GOT3 (cell line): ENCODE data around the gene OVOL1.
"Not testable (repeated sequence)": the region's sequence is repeated elsewhere in the genome, so short reads cannot be mapped to it uniquely, and the experiment has no call there.

Source experiments
- DNase-seq: peaks from one replicate; lab custom pipeline; 2025; ENCODE audit warnings: mixed read lengths; lab: John Stamatoyannopoulos, UW

OVOL1 gene

DNA sequence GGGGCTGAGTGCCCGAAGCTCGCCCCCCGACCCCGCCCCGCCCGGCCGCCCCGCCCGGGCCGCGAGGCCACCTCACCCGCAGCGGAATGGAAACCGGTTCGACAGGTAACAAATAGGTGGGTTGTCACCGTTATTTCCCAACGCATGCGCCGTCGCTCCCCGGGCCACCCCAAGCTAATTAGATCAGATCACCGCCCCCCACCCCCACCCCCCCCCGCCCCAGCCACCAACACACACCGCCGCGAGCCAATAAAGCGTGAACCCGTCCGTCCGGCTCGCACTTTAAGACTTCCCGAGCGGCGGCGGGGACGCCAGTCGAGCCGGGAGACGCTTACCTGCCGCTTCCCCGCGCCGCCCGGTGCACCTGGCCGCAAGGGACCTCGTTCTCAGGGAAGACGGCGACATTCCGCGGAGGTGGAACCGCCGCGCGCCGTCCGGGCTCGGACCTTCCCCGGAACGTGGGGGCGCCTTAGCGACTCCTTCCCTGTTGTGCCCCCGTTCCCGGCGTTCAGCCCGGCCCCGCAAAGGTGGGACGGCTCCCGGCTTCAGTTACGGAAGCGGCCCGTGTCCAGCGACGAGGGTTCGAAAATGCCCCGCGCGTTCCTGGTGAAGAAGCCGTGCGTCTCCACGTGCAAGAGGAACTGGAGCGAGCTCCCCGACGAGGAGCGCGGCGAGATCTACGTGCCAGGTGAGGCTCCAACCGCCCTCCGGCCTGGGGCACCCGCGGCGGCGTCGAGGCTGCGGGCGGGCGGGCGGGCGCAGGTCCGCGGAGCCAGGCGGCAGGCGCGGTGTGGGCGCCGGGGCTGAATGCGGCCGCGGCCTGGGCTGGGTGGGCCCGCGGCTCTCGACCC, at the start of gene OVOL1:
OVOL1 (plus strand) TSS at position 278 of the 851 bp plus-strand sequence; CDS start at position 589, 311 bp downstream.
- DNase-seq = no peak

DNA sequence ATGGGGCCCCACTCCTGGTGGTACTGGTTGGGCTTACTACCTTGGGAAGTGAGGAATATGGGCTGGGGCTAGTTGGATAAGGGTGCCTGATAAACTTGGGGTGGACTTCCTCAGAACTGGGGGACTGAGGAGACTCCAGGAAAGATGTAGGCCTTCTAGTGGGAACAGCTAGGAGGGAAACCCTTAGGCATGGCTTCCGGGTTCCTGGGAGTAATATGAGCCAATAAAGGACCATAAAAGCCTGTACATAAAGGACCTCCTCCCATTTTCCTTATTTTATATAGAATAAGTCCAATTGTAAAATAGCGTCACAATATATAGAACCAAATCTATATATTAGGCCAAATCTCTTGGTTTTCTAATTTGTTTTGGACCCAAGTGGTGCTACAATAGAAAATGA, 47.8 kb upstream of the OVOL1 start:
- no peak for DNase-seq

DNA sequence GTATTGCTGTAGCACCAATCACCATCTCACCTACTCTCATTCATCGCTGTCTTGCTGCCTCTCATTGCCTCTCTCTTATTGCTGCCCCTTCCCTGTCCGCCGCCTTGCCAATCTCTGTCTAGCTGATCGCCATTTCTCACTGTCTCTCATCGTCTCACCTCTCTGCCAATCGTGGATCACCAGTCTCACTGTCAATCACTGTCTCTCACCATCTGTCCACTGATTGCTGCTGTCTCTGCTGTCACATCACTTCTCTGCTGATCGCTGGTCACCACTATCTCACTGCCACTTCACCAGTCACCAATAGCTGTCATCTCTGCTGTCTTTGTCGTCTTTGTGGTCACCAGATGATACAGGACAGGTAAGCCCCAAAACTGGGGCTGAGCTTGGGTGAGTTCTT, 45.7 kb upstream of the OVOL1 start:
- DNase-seq = no peak

DNA sequence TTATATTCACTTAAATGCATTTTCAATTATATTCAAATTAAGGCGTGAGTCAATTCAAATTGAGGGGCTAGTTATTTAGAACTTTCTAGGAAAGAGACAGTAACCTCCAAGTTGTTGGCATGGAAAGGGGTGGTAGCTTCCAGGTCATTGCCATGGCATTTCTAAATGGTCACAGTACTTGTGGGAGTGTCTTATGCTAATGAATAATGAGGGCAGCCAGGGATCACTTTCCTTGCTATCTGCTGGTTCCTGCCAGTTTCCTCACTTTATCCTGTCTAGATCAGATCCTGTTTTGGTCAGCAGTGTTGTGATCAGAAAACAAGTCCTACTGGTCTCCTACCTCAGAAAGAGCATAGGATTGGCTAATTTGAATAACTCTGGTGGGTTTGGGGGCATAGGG, 44.5 kb upstream of the OVOL1 start:
- no peak for DNase-seq

DNA sequence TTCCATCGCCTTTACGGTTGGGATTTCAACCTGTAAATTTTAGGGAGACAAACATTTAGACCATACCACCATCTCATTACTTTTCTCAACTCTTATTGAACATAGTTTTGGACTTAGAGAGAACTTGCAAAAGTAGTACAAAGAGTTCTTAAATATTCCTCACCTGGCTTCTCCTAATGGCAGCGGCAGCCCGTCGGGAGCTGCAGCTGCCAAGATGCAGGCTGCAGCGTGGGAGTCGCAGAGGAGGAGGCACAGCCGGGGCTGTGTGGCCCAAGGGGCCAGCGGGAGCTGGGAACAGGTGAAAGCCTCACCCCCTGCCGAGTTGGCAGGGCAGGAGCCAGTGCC, 43.2 kb upstream of the OVOL1 start:
- DNase-seq = no peak

DNA sequence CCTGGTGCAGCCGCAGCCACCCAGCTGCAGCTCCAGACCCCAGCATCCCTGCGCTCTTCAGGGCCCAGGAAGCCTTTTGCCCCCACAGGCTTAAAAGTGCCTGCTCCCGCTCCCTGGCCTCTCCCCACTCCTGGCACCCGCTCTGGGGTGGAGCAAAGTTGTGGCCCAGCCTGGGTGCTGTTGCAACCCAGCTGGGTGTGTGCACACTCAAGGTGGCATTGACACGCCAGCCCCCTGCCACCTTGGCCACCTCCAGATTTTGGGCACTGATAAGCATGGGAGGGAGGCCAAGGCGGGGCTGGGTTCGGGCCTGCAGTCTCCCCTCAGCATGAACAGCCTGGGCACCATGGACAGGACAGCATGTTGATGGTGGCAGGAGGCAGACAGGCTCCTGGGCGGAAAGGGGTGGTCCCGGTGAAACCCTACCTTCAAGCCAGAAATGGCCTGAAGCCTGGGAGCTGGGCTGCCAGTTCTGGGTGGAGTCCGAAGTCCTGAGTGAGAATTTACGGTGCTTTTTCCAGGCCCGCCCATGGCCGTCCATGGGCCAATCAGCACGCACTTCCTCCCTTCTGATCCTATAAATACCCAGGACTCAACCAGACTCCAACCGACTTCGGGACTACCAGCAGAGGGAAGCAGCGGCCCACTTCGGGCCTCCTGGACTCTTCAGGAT, 42.7 kb upstream of the OVOL1 start:
- no peak for DNase-seq

GRCh38 chr11:65744699-65745042, 42.2 kb upstream of the OVOL1 start:
- DNase-seq = no peak

GRCh38 chr11:65745049-65745448, 41.8 kb upstream of the OVOL1 start:
- DNase-seq = no peak

DNA sequence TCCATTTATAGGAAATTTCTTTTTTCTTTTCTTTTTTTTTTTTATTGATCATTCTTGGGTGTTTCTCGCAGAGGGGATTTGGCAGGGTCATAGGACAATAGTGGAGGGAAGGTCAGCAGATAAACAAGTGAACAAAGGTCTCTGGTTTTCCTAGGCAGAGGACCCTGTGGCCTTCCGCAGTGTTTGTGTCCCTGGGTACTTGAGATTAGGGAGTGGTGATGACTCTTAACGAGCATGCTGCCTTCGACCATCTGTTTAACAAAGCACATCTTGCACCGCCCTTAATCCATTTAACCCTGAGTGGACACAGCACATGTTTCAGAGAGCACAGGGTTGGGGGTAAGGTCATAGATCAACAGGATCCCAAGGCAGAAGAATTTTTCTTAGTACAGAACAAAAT, 24.7 kb upstream of the OVOL1 start:
- not testable (repeated sequence) for DNase-seq

DNA sequence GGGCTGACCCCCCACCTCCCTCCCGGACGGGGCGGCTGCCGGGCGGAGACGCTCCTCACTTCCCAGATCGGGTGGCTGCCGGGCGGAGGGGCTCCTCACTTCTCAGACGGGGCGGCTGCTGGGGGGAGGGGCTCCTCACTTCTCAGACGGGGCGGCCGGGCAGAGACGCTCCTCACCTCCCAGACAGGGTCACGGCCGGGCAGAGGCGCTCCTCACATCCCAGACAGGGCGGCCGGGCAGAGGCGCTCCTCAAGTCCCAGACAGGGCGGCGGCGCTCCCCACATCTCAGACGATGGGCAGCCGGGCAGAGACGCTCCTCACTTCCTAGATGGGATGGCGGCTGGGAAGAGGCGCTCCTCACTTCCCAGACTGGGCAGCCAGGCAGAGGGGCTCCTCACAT, 24.0 kb upstream of the OVOL1 start:
- DNase-seq = not testable (repeated sequence)

DNA sequence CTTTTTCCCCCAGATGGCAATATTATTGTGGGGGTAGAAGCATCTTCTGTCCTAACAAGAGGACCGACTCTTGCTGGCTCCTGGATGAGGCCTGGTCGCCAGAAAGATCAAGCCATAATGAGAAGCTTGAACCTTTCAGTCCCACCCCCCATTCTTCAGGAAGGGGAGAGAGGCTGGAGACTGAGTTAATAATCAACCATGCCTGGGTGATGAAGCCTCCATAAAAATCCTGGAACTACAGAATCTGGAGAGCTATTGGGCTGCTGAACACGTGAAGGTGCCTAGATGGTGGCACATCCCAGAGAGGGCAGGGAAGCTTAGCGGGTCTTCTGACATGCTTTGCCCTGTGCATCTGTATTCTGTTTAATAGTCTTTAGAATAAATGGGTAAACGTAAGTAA, 22.4 kb upstream of the OVOL1 start:
- DNase-seq = no peak

- DNase-seq = no peak
These were observed 20.3 kb upstream of the OVOL1 start for GRCh38 chr11:65766535-65766934.

DNA sequence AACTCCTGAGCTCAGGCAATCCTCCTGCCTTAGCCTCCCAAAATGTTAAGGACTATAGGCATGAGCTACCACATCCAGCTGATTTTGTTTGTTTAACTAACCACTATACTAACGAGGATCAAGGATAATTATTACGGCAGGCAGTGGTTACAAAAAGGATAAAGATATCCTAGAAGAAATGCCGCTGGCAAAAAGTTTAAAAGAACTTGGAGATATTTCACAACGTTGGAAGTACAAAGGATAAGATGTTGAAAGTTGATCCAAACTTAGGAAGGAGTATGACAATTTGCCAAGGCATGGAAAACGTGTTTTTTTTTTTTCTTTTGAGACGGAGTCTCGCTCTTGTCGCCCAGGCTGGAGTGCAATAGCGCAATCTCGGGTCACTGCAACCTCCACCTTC, 19.5 kb upstream of the OVOL1 start:
- no peak for DNase-seq

- not testable (repeated sequence) for DNase-seq
These were observed 19.1 kb upstream of the OVOL1 start for GRCh38 chr11:65767806-65768205.

GRCh38 chr11:65770951-65771567, 15.8 kb upstream of the OVOL1 start:
- DNase-seq = no peak

GRCh38 chr11:65771589-65772112, 15.2 kb upstream of the OVOL1 start:
- DNase-seq = no peak

DNA sequence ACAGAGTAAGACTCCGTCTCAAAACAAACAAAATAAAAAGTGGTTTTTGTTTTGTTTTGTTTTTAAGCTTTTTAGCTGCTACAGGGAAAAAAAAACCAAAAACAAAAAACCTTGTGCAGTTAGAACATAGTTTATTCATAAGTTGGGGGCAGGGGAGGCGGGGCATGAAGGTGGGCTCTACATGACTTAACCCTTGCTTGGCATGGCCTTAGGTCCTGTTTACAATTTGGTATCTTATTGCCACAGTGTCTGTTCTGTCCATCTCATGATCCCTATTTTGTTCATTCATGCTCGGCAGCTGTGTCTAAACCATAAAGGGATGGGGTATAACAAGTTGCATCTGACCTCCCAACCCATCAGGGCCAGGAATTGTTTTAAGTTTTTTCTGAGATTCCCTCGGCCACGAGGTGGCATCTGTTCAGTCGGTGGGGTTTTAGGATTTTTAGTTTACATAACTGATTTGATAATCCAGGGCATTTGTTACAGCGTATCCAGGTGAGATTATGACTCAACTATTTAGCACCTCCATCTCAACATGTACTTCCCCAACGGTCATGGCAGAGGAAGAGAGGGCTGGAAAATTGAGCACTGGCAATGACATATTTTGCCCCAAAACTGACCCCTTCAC, 13.0 kb upstream of the OVOL1 start:
- DNase-seq = no peak

DNA sequence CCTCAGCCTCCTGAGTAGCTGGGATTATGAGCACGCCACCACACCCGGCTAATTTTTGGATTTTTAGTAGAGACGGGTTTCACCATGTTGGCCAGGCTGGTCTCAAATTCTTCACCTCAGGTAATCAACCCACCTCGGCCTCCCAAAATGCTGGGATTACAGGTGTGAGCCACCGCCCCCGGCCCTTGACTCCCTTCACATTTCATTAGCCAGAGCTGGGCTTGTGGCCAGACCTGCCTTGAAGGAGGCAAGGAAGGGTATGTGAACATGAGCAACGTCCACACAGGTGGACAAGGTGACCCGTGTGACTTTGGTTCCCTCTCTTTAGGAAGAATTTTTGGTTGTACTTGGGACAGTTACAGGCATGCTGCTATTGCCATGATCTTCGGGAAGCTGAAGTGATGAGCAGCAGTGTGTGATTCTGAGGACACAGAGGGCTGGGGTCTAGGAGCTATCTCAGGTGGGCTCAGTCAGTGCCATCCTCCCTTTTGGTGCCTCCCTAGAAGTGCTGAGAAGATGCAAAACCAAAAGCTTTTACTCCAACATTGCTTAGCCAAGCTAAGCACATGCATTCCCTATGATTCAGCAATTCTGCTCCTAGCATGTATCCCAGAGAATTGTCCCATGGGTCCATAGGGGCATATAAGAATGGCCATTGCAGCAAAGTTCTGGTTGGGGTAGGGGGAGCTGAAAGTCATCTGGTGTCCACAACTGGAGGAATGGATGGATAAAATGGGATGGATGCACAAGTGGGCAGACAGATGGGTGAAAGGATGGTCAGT, 12.1 kb upstream of the OVOL1 start:
- no peak for DNase-seq

- DNase-seq = no peak
These were observed 10.7 kb upstream of the OVOL1 start for GRCh38 chr11:65776196-65776595.

GRCh38 chr11:65776710-65777141, 10.1 kb upstream of the OVOL1 start:
- DNase-seq = no peak

- DNase-seq = no peak
These were observed 9.6 kb upstream of the OVOL1 start for GRCh38 chr11:65777241-65777640.
